ENCODE results near the gene ATG4C.
"Not testable (repeated sequence)": the region's sequence is repeated elsewhere in the genome, so short reads cannot be mapped to it uniquely, and the experiment has no call there.

ATG4C gene

GRCh38 chr1:62783736-62784508, at the start of gene ATG4C:
TSS of gene ATG4C (plus strand) at chr1:62784132. CDS start at chr1:62803787, 19,655 bp downstream.
- DNase-seq, result peak; percentile 94

GRCh38 chr1:62735491-62736171, 48.3 kb upstream of the ATG4C start:
- DNase-seq, result no peak

- DNase-seq, result not testable (repeated sequence)
These were observed 43.2 kb upstream of the ATG4C start for GRCh38 chr1:62740701-62741100.

GRCh38 chr1:62744611-62745577, 39.0 kb upstream of the ATG4C start:
- DNase-seq, result no peak

GRCh38 chr1:62746086-62746808, 37.7 kb upstream of the ATG4C start:
- peak; percentile 45 for DNase-seq

GRCh38 chr1:62746809-62747138, 37.2 kb upstream of the ATG4C start:
- no peak for DNase-seq

- DNase-seq, result no peak
These were observed 30.6 kb upstream of the ATG4C start for GRCh38 chr1:62753031-62753965.

- DNase-seq, result not testable (repeated sequence)
These were observed 29.0 kb upstream of the ATG4C start for GRCh38 chr1:62754938-62755337.

- DNase-seq, result not testable (repeated sequence)
These were observed 27.6 kb upstream of the ATG4C start for GRCh38 chr1:62756255-62756884.

- DNase-seq, result not testable (repeated sequence)
These were observed 24.6 kb upstream of the ATG4C start for GRCh38 chr1:62759232-62759875.

- DNase-seq, result not testable (repeated sequence)
These were observed 23.7 kb upstream of the ATG4C start for GRCh38 chr1:62760021-62760782.

GRCh38 chr1:62761223-62761870, 22.6 kb upstream of the ATG4C start:
- DNase-seq, result not testable (repeated sequence)

GRCh38 chr1:62762027-62762426, 21.9 kb upstream of the ATG4C start:
- not testable (repeated sequence) for DNase-seq

- DNase-seq, result no peak
These were observed 18.0 kb upstream of the ATG4C start for GRCh38 chr1:62765981-62766380.

GRCh38 chr1:62768551-62768950, 15.4 kb upstream of the ATG4C start:
- DNase-seq, result not testable (repeated sequence)

GRCh38 chr1:62772607-62773295, 11.2 kb upstream of the ATG4C start:
- DNase-seq, result no peak

GRCh38 chr1:62774006-62774405, 9.9 kb upstream of the ATG4C start:
- DNase-seq, result no peak

GRCh38 chr1:62774971-62775595, 8.8 kb upstream of the ATG4C start:
- DNase-seq, result no peak
